ENCODE measurements around the gene EIF5. TPM values are rescaled to one million over a fixed set of nuclear protein-coding genes. Genes with fewer than 3 reads are reported as not detected.

EIF5 gene
- total RNA-seq, 2 donors from 2014 or later: 85.6 to 234 TPM

DNA sequence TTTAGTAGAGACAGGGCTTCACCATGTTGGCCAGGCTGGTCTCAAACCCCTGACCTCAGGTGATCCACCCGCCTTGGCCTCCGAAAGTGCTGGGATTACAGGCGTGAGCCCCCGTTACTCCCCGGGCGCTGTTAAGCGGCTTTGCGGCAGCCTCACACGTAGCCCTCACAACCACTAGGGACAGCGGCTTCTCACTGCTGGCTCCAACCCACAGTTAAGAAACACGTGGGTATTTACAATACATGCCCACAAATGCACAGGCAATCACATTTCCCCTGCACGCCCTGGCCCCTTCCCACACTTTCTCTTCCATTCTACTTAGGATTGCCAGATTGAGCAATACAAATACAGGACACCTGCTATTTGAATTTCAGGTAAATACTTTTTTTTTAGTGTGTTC lies 37.0 kb upstream of the EIF5 start:
- no peak overlapping the region for H3K4me3 ChIP-seq
- intact Hi-C loops (cut with DNase I): loop anchor here (10.0 kb wide), 2 partner anchors 192 to 222 kb away; no protein-coding TSS in a partner anchor
- no peaks in the 10 kb centered on the region for H3K36me3 ChIP-seq (replicated peaks in 1 of 2; ENCODE audit: insufficient read depth in 1 of 2, low read depth in 2 of 2)
- ATAC-seq: no peak
- H3K27me3 ChIP-seq: no peaks in the 10 kb centered on the region
- 85 to 87% methylated on average over 12 of the region's 12 CpGs for WGBS, 2 donors
- DNase-seq: no peak
- no peaks in the 10 kb centered on the region for H3K9me3 ChIP-seq
- no peaks in the 10 kb centered on the region for H3K4me1 ChIP-seq
- TF ChIP-seq POLR2A (IDR thresholded peaks at IDR 0.05): no peak
- TF ChIP-seq CTCF (IDR thresholded peaks at IDR 0.05): no peak
- H3K27ac ChIP-seq: no peak overlapping the region

DNA sequence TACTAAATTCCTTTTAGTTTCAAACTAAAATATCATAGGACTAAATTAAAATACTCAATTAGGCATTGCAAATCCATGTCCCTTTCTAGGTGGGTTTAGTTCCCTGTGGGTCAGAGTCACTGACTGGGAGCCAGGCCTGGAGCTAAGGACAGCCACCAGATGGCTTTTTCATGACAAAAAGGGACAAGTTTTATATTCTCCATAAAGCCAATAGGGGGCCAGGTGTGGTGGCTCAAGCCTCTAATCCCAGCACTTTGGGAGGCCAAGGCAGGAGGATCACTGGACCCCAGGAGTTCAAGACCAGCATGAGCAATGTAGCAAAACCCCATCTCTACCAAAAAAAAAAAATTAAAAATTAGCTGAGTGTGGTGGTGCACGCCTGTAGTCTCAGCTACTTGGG lies 35.4 kb upstream of the EIF5 start:
- H3K27me3 ChIP-seq: no peaks in the 10 kb centered on the region
- H3K27ac ChIP-seq: no peak overlapping the region
- no peak overlapping the region for H3K4me3 ChIP-seq
- TF ChIP-seq POLR2A (IDR thresholded peaks at IDR 0.05) (no peak), CTCF (IDR thresholded peaks at IDR 0.05) (no peak)
- ATAC-seq: no peak
- no peak for DNase-seq
- H3K36me3 ChIP-seq (replicated peaks in 1 of 2; ENCODE audit: insufficient read depth in 1 of 2, low read depth in 2 of 2): no peaks in the 10 kb centered on the region
- WGBS, 2 donors: 100% methylated on average over 1 of the region's 1 CpG
- H3K4me1 ChIP-seq: no peaks in the 10 kb centered on the region
- intact Hi-C loops (cut with DNase I): loop anchor here (10.0 kb wide), 2 partner anchors 194 to 224 kb away; no protein-coding TSS in a partner anchor
- H3K9me3 ChIP-seq: no peaks in the 10 kb centered on the region

DNA sequence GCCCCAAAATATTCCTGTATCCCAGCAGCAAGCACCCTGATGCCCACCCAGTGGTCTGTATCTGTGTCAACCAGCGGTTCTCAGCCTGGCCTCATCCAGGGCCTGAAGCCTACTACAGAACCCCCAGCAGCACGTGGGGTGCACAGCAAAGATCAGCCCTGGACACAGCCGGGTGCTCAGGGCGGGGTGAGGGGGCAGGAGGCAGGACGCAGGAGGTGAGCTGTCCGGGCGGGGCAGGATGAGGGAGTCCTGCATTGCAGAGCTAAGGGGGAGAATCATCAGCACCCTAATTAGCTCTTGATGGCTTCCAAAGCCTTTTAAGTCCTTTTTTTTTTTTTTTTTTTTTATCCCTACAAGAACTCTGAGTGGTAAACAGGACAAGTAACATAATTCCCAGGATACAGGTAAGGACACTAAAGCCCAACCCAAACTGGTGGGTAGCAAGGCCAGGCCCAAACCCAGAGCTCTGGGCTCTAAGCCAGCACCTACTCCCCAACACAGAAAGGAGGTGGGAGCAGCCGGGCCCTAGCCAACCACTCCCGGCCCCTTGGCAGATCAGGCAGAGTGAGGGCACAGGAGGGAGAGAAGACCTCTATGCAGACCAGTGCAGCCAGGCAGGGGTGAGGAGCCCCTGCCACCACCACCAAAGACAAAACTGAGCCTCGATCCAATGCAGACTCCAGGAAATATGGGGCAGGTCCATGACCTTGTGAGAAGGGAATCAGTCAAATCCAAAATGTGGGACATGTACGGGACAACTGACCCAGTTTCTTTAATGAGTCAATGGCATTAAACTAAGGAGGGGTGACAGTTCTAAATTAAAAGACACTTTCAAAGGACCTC lies 32.3 kb upstream of the EIF5 start:
- no peak for TF ChIP-seq CTCF (IDR thresholded peaks at IDR 0.05)
- no peak for TF ChIP-seq POLR2A (IDR thresholded peaks at IDR 0.05)
- H3K9me3 ChIP-seq: no peaks in the 10 kb centered on the region
- intact Hi-C loops (cut with DNase I): no loop called here
- ATAC-seq (no peak), DNase-seq (no peak)
- no peaks in the 10 kb centered on the region for H3K36me3 ChIP-seq (replicated peaks in 1 of 2; ENCODE audit: insufficient read depth in 1 of 2, low read depth in 2 of 2)
- no peak overlapping the region for H3K4me3 ChIP-seq
- 80 to 84% methylated on average over 10 of the region's 11 CpGs for WGBS, 2 donors
- H3K27ac ChIP-seq: no peak overlapping the region
- H3K4me1 ChIP-seq: no peaks in the 10 kb centered on the region
- H3K27me3 ChIP-seq: no peaks in the 10 kb centered on the region

DNA sequence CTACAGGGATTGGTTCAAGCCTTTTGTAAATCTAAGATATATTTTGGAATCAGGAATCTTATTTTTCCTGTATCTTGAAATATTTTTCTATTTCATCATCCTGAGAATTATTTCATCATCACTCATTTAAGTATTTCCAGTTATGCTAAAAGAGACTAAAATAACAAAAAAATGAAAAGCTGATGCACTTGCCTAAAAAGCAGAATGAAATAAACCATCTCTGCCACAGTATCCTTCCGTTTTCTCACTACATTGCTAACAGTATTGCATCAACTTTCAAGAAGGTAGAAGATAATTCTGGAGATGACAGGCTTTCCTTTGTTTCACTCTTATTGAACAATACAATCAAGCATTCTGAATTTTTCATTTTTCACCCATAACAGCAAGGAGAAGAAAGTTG lies 31.1 kb upstream of the EIF5 start:
- ATAC-seq (no peak), DNase-seq (no peak)
- 77 to 78% methylated on average over 1 of the region's 1 CpG for WGBS, 2 donors
- H3K36me3 ChIP-seq (replicated peaks in 1 of 2; ENCODE audit: insufficient read depth in 1 of 2, low read depth in 2 of 2): no peaks in the 10 kb centered on the region
- H3K4me3 ChIP-seq: no peak overlapping the region
- no peaks in the 10 kb centered on the region for H3K4me1 ChIP-seq
- H3K27ac ChIP-seq: no peak overlapping the region
- no peaks in the 10 kb centered on the region for H3K27me3 ChIP-seq
- intact Hi-C loops (cut with DNase I): no loop called here
- TF ChIP-seq POLR2A (IDR thresholded peaks at IDR 0.05): no peak
- TF ChIP-seq CTCF (IDR thresholded peaks at IDR 0.05): no peak
- H3K9me3 ChIP-seq: no peaks in the 10 kb centered on the region

DNA sequence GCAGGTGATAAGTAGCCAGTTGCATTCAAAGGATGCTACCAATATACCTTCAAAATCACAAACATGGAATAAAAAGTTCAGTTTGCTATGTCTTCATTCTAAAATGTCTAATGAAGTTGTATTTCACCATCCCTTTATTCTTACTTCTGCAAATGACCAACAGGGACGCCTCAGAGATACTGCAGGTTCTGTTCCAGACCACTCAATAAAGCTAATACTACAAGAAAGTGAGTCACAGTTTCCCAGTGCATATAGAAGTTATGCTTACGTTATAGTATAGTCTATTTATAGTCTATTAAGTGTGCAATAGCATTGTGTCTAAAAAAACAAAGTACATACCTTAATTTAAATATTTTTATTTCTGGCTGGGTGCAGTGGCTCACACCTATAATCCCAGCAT lies 29.3 kb upstream of the EIF5 start:
- no peak overlapping the region for H3K4me3 ChIP-seq
- H3K9me3 ChIP-seq: no peaks in the 10 kb centered on the region
- intact Hi-C loops (cut with DNase I): no loop called here
- no peaks in the 10 kb centered on the region for H3K36me3 ChIP-seq (replicated peaks in 1 of 2; ENCODE audit: insufficient read depth in 1 of 2, low read depth in 2 of 2)
- DNase-seq (no peak), ATAC-seq (no peak)
- H3K4me1 ChIP-seq: no peaks in the 10 kb centered on the region
- 24 to 60% methylated on average over 2 of the region's 2 CpGs for WGBS, 2 donors
- no peaks in the 10 kb centered on the region for H3K27me3 ChIP-seq
- TF ChIP-seq CTCF (IDR thresholded peaks at IDR 0.05): no peak
- no peak for TF ChIP-seq POLR2A (IDR thresholded peaks at IDR 0.05)
- H3K27ac ChIP-seq: no peak overlapping the region

Measured in body of pancreas (tissue), 4 donors.